Activated CD4-positive, alpha-beta T cell treated with anti-CD3 and anti-CD28 coated beads for 4 hours (primary cell): ENCODE results near the gene WTAP.
"Not testable (repeated sequence)": the region's sequence is repeated elsewhere in the genome, so short reads cannot be mapped to it uniquely, and the experiment has no call there.

Experiments
- DNase-seq, 2 donors: peaks; one replicate each; pipeline ENCODE4 v3.0.0-alpha.2; 2020

WTAP gene

DNA sequence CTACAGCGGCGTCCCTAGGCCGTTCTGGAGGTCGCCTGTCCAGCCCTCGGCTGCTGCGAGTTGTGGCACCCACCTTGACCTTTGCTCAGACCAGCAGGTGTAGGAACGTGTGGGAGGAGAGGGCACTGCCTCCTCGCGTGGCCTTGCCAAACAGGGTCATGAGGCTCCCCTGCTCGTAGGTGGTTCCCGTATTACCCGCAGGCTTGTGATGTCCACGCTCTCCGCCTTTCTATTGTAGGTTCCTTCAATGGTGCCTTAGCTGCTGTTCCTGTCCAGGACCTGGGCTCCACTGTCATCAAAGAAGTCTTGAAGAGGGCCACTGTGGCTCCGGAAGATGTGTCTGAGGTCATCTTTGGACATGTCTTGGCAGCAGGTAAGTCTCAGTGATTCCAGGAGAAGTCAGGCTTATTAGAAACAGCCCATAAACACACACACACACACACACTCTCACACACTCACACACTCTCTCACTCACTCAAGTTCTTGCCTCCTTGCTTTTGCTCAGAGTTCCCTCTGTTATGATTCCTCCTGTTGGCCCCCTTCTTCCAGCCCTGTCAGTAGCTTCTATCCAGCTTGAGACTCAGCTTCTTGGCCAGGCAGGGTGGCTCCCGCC lies 35.5 kb downstream of the WTAP start:
- no peak for DNase-seq

DNA sequence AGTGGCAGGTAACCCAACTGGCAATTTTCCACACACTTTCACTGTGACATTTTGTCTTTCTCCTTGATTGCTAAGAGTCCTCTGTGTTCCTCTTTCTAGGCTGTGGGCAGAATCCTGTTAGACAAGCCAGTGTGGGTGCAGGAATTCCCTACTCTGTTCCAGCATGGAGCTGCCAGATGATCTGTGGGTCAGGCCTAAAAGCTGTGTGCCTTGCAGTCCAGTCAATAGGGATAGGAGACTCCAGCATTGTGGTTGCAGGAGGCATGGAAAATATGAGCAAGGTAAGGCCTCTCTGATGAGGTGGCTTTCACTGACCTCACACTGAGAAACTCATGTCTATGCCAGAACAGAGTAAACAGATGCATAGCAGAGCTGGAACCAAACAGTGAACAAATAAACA lies 39.6 kb downstream of the WTAP start:
- no peak for DNase-seq

DNA sequence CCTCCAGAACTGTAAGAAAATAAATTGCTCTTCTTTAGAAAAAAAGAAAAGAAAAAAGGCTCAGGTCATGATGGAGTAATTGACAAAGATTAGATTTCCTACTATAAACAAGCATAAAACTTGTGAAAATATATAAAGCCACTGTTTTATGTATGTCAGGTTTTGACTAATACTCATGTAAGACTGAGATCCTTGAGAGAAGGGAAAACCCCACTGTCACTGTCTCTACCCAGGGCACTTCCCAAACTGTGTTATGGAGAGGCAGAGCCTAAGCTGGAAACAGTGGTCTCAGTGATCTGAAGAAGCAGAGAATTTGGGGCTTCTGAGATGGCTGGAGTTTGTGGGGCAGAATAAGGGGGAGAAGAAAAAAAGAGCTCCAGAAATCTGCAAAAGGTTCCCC lies 42.2 kb downstream of the WTAP start:
- no peak for DNase-seq

DNA sequence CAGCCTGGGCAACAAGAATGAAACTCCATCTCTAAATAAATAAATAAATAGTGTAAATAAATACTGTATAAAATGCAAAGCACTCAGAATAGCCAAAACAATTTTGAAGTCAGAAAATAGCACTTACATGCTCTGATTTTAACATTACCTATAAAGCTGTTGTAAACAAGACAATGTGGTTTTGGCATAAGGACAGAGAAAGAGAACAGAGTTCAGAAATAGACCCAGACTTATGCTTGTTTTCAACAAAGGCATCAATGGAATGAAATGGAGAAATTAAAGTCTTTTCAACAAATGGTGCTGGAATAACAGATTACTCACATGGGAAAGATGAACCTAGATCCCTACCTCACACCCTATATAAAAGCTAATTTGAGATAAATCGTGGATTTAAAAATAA lies 44.9 kb downstream of the WTAP start:
- no peak for DNase-seq

DNA sequence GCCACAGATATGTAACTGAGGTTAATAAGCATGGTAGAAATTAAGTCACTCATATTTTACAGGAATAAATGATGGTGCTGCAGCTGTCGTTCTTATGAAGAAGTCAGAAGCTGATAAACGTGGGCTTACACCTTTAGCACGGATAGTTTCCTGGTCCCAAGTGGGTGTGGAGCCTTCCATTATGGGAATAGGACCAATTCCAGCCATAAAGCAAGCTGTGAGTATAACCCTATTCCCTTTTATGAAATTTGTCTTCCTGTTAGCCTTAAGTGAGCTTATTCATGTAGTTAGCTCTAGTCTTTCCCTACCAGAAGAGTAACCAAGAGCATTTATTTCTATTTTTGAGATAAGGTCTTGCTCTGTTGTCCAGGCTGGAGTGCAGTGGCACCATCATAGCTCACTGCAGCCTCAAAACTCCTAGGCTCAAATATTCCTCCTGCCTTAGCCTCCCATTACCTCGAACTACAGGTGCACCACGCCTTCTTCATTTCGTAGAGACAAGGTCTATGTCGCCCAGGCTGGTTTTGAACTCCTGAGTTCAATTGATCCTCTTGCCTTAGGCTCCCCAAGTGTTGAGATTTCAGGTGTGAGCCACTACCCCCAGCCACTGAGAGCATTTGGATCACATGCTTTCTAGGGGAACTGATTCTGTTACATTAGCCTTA lies 50.1 kb downstream of the WTAP start:
- DNase-seq: no peak

DNA sequence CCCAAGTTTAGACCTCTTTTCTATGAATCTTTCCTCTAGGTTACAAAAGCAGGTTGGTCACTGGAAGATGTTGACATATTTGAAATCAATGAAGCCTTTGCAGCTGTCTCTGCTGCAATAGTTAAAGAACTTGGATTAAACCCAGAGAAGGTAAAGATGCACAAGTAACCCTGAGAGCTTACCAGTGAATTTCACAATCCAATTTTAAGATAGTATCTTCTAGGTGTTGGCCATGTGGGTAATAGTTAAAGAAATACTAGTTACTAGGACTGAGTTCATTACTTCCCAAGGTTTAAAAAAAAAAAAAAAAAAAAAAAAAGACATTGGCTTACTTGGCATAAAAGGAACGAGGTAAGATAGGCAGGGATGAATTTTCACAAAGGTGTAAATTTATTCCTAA lies 50.8 kb downstream of the WTAP start:
- DNase-seq: no peak

DNA sequence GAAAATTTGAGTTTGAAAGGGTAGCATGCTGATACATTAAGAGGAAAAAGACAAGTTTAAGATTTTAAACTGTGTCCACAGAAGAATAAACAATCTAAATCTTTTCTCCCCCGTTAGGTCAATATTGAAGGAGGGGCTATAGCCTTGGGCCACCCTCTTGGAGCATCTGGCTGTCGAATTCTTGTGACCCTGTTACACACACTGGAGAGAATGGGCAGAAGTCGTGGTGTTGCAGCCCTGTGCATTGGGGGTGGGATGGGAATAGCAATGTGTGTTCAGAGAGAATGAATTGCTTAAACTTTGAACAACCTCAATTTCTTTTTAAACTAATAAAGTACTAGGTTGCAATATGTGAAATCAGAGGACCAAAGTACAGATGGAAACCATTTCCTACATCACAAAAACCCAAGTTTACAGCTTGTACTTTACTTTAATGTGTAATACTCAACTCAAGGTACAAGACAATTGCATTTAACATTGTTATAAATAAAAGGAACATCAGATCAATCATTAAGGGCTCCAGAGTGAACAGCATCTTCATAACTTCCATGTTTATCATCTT lies 51.3 kb downstream of the WTAP start:
- DNase-seq: no peak

DNA sequence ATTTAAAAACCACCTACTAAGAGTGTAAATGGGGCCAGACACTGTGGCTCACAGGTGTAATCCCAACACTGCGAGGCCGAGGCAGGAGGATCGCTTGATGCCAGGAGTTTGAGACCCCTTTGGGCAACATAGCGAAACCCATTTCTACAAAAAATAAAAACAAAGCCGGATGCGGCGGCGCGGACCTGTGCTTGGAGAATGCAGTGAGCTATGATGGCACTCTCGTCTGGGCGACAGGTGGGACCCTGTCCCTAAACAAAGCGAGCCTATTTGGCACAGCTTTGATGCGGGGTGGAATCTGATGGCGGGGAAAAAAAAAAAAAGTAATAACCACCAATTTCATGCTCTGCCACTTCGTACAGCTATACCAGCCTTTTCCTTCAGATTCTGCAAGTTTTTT lies 61.0 kb downstream of the WTAP start:
- peak in 1 of 2 donors; percentile 14 for DNase-seq

DNA sequence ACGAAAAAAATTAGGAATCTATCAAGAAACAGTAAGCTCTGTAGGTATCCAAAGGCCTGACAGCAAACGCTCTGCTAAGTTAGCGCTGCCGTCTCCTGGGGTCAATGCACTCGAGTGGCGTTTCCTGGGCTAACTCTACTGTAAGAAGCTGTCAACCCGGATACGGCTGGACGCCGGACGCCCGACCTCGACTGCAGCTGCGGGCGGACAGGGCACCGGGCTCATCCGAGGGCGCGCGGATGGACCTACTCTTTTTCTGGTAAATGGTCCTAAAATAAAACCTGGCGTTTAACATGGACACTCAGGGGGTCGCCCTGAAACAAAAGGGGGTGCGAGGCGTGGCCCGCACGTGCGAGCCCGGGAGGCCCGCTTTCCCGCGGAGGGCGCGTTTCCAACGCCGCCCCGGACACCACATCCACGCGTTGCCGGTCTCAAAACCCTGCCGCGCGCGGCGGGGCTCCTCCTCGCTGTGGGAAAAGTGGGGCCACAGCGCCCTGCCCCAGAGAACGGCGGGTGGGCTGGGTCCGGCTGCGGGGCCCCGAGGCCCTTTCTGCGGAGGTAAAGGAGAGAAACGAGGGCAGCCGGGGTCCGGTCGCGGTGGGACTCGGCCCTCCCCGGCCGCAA lies 61.6 kb downstream of the WTAP start:
- peak; percentile 8 to 22 for DNase-seq

DNA sequence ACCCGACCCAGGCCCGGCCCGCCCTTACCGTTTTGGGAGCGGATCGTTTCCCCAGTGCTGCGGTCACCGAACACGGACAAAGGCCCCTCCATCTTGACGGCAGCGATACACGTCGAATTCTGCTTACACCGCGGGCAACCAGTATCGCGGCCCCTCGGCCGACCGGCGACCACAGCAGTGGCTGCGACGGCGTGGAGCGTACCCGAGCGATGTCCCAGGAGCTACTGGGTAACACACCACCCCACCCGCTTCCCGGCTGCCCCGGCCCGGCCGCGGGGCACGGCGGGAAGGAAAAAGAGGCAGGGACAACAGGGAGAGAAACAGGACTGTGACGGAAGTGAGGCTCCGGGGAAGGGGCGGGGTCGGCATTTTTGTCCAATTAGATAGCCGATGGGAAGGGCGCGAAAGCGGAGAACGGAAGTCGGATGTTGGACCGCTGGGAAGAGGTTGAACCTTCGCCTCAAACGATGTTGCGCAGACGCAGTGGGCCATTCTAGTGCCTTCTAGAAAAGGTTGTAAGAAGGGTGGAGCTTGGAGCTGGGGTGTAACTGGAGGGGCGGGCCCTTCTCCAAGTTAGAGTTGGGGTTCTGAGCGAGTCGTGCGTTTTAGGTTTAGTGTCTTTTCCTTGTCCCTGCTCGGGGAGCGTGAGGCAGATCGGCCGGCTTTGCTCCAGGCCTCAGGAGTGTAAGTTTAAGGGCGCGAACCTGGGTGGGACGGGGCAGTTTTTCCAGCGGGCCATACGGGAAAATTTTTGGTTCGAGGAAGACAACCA lies 62.3 kb downstream of the WTAP start, which contains the start of gene TCP1:
Gene TCP1, minus strand, starts transcription at position 226 of the 772 bp plus-strand sequence. Its CDS starts 134 bp downstream, at position 92.
- DNase-seq: peak; percentile 99

DNA sequence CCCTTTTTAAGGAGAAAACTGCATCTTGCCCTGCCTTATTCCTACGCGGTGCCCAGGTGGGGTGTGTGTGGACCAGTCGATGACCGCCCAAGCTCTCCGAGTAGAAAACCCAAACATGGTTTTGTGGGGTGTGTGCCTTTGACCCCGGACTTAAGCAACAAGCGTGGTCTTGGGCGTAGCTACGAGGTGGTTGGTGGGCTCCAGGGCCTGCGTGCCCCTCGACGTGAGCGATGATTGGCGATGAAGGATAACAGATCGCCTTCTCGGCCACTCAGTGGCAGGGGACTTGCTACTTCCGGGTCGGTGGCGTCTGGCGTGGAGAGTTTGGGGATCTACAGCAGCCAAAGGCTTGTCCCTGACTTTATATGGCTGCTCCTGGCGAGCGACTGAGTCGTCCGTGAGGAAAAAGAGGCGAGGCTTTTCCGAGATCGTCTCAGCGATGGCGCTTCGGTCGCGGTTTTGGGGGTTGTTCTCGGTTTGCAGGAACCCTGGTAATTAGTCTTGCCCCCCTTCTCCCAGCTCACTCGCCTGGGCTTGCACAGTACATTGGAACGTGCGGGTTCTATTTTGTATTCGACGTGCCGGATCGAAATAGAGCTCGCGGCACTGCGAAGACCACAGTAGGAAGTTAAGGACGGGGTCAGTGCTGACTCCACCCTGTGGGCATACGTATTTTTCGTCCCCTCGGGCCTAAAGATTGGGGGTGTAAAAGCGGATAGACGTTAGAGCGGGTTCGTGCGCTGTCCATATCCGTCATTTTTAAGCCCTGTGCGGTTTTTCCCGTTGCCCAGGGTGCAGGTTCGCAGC lies 63.0 kb downstream of the WTAP start, which contains the start of gene MRPL18:
Gene MRPL18, plus strand, starts transcription at position 319 of the 807 bp plus-strand sequence. Its CDS starts 121 bp downstream, at position 440.
- peak; percentile 83 to 87 for DNase-seq

DNA sequence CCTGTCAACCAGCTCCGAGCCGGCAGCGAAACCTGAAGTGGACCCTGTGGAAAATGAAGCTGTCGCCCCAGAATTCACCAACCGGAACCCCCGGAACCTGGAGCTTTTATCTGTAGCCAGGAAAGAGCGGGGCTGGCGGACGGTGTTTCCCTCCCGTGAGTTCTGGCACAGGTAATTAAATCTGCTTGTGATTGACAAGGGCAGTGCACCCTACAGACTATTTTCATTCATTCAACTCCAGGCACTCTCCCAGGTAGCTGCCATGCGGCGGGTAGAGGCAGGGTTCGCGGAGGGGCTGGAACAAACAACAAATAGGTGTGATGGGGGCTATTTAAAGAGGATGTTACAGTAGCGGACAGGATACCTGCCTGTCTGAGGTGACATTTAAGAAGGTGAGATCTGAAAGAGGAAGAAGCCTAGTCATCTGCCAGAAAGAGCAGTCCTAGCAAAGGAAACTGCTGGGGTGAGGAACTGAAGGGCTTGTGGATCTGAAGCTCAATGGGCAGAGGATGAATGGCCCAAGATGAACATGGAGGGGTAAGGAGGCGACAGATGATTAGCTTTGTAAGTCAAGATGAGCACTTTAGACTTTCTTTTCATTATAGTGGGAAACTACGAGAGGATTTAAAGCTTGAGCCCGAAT lies 63.8 kb downstream of the WTAP start:
- DNase-seq: peak in 1 of 2 donors; percentile 14

DNA sequence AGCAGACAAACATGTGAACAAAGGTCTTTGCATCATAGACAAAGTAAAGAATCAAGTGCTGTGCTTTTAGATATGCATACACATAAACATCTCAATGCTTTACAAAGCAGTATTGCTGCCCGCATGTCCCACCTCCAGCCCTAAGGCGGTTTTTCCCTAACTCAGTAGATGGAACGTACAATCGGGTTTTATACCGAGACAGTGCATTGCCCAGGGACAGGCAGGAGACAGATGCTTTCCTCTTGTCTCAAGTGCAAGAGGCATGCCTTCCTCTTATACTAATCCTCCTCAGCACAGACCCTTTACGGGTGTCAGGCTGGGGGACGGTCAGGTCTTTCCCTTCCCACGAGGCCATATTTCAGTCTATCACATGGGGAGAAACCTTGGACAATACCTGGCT lies 67.7 kb downstream of the WTAP start:
- not testable (repeated sequence) for DNase-seq

DNA sequence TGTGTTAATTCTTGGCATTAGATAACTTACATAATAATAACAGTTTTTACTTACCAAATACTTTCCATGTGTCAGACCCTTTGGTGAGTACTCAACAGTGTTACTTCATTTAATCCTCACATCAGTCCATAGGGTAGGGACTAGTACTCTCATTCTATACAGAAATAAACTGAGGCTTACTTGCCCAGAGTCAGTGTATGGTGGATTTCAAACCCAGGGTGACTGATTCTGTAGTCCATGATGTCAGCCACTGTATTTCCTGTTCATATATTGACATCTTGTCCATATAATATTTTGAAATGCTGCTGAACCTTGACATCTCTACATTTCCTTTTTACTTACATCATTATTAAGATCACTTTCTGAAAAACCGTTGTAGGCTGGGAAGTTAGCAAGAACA lies 70.2 kb downstream of the WTAP start:
- DNase-seq: no peak

DNA sequence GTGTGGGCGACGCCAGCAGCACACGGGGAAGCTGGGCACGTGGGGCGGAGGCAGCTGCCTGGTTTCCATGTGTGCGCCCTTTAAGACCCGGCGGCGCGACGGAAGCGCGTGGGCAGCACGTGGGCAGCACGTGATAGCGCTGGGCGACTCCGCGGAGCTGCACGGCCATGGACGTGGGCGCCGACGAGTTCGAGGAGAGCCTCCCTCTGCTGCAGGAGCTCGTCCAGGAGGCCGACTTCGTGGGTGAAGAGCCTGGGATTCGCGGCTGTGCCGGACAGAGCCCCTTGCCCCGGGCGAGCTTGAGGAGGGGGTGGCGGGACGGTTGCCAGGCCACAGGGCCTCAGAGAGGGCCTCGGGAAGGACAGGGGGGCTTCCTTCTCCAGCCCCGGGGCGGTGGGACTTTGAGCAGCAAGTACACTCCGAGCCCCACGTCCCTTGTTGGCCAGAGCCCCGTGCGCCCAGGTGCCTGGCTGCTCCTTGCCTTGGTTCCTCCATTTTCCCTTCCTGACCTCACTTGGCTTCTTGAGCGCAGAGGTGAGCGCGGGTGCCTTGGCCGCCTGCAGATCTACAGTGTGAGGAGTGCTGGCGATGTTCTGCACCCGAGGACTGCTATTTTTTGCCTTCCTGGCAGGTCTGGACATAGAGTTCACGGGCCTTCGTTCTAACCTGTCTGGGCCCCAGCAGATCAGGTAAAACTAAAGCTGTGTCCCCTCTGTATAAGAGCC lies 73.0 kb downstream of the WTAP start, which contains the start of gene PNLDC1:
Gene PNLDC1, plus strand, starts transcription at position 136 of the 725 bp plus-strand sequence. Its CDS starts 32 bp downstream, at position 168.
- no peak for DNase-seq

DNA sequence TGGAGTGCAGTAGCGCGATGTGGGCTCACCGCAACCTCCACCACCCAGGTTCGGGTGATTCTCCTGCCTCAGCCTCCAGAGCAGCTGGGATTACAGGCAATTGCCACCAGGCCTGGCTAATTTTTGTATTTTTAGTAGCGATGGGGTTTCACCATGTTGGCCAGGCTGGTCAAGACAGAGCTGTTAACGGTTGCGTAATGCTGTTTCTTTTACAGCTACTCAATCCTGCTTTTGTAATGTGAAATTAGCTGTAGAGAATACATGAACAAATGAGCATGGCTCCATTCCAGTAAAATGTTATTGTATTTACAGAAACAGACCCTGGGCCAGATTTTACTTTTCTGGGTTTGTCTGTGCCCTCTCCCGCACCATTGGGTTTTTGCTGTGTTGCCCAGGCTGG lies 74.6 kb downstream of the WTAP start:
- DNase-seq: no peak

DNA sequence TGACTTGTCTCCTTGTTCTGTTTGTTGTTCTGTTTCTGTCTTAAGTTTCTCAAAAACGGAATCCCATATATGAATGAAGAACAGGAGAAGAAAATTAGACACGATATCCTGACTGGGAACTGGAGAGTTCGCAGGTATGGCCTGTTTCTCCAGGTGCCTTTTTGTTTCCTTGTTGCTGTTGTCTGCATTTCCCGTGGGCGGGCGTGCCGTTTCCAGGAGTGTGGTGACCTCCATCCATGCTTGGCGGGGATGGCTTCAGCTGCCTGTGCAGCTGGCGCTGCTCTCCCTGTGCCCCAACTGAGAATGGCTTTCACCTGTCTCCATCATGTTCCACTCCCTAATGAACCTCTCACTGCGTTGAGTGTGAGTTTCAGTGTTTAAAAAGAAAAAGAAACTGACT lies 77.2 kb downstream of the WTAP start:
- DNase-seq: no peak

DNA sequence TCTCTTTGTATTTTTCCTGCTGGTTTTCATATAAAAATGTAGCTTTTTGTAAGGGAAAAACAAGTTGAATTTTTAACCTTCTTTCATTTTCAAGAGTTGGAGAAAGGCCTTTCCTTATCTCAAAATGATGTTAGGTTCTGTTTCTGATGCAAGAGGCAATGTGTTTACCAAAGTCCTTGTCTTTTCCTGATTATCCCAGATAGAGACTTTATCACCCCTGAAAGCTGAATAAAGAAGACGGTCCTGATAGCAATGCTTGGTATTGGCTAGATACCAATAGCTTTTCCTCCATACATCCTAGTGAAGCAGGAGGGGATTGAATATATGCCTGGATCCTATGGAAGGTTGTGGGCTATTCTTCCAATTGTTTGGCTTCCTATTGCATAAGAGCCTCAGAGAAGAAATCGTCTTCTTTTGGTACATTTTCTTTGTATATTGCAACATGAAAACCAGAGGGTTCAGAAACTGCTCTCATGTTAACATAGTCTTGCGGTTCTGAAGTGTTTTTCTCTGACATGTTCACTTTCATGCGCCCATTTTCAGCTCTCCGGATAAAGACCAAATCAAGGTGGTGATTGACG lies 78.2 kb downstream of the WTAP start:
- no peak for DNase-seq
